OCI-LY1 (cell line): ENCODE results near the gene AKT3.

Source experiments
- H2AFZ ChIP-seq: fragments of 200-600 bp; sonication (generic), shearing (Covaris generic); 2 replicates; pipeline ENCODE4 v1.6.0; 2014; ENCODE audit warnings: antibody characterized with exemption, mild to moderate bottlenecking, low read length
- H3F3A ChIP-seq: fragments of 200-600 bp; sonication (generic), shearing (Covaris generic); 2 replicates; pipeline ENCODE4 v1.6.0; 2014; ENCODE audit warnings: mild to moderate bottlenecking, antibody characterized with exemption, low read length, moderate library complexity; ENCODE audit not compliant: insufficient read depth
- H3K27ac ChIP-seq: fragments of 200-600 bp; sonication (generic); 2 replicates; pipeline ENCODE4 v1.5.1; 2014; ENCODE audit warnings: low read length, mixed run types, mild to moderate bottlenecking, low read depth; ENCODE audit not compliant: poor library complexity, severe bottlenecking
- H3K27me3 ChIP-seq: fragments of 200-600 bp; sonication (generic); 2 replicates; pipeline ENCODE4 v1.6.0; 2014; ENCODE audit warnings: antibody characterized with exemption, mild to moderate bottlenecking, low read length, moderate library complexity; ENCODE audit not compliant: insufficient read depth
- H3K36me3 ChIP-seq: fragments of 200-600 bp; sonication (generic); 2 replicates; pipeline ENCODE4 v1.6.1; 2014; ENCODE audit warnings: mild to moderate bottlenecking, antibody characterized with exemption, low read length, moderate library complexity, mixed read lengths; ENCODE audit not compliant: insufficient read depth
- H3K4me1 ChIP-seq: fragments of 200-600 bp; sonication (generic); 2 replicates; pipeline ENCODE4 v1.5.1; 2014; ENCODE audit warnings: mild to moderate bottlenecking, low read length, moderate library complexity; ENCODE audit not compliant: insufficient read depth, severe bottlenecking
- H3K4me2 ChIP-seq: fragments of 200-600 bp; sonication (generic), shearing (Covaris generic); 2 replicates; pipeline ENCODE4 v1.6.1; 2014; ENCODE audit warnings: low read length
- H3K4me3 ChIP-seq: fragments of 200-600 bp; sonication (generic); 2 replicates; pipeline ENCODE4 v1.5.1; 2014; ENCODE audit warnings: low read length, low read depth, mild to moderate bottlenecking, mixed read lengths; ENCODE audit not compliant: poor library complexity, severe bottlenecking
- H3K79me2 ChIP-seq: fragments of 200-600 bp; shearing (Covaris generic); 2 replicates; pipeline ENCODE4 v1.6.1; 2016; ENCODE audit warnings: mixed run types, low read length, mixed read lengths; ENCODE audit not compliant: insufficient read depth
- H3K9ac ChIP-seq: fragments of 200-600 bp; sonication (generic), shearing (Covaris generic); 2 replicates; pipeline ENCODE4 v1.6.1; 2014; ENCODE audit warnings: mild to moderate bottlenecking, low read length, mixed read lengths
- H3K9me2 ChIP-seq: fragments of 200-600 bp; sonication (generic), shearing (Covaris generic); 2 replicates; pipeline ENCODE4 v1.6.1; 2014; ENCODE audit warnings: low read depth, mild to moderate bottlenecking, low read length, mixed read lengths
- H3K9me3 ChIP-seq: fragments of 200-600 bp; shearing (Covaris generic); 2 replicates; pipeline ENCODE4 v1.6.1; 2014; ENCODE audit warnings: low read length, mixed read lengths
- H4K20me1 ChIP-seq: fragments of 200-600 bp; sonication (generic), shearing (Covaris generic); 2 replicates; pipeline ENCODE4 v1.6.0; 2016; ENCODE audit warnings: mild to moderate bottlenecking, low read length; ENCODE audit not compliant: insufficient read depth
- CTCF ChIP-seq: fragments of 200-600 bp; sonication (generic), shearing (Covaris generic); IDR thresholded peaks from 2 replicates; pipeline ENCODE4 v1.5.1; 2017; ENCODE audit warnings: mild to moderate bottlenecking, antibody characterized with exemption, low read length, moderate library complexity, mixed read lengths
- EZH2 ChIP-seq: fragments of 200-600 bp; sonication (generic), shearing (Covaris generic); IDR thresholded peaks from 2 replicates; pipeline ENCODE4 v1.8.0; 2017; ENCODE audit warnings: borderline replicate concordance, mixed run types, mild to moderate bottlenecking, antibody characterized with exemption, low read length, moderate library complexity, mixed read lengths

Gene AKT3

GRCh38 chr1:243719476-243719875 is 130.6 kb downstream of the AKT3 start:
- H4K20me1 ChIP-seq, result no peaks in the 10 kb centered on the region
- H3K4me1 ChIP-seq, result no peaks in the 10 kb centered on the region
- H3K9me2 ChIP-seq, result no peaks in the 10 kb centered on the region
- H3K36me3 ChIP-seq, result no peaks in the 10 kb centered on the region
- no peak overlapping the region for H3K4me3 ChIP-seq
- no peaks in the 10 kb centered on the region for H3F3A ChIP-seq
- no peaks in the 10 kb centered on the region for H3K79me2 ChIP-seq
- no peak overlapping the region for H3K27ac ChIP-seq
- no peaks in the 10 kb centered on the region for H3K9me3 ChIP-seq
- TF ChIP-seq CTCF (no peak), EZH2 (no peak)
- no peaks in the 10 kb centered on the region for H3K27me3 ChIP-seq
- no peak overlapping the region for H2AFZ ChIP-seq
- no peak overlapping the region for H3K9ac ChIP-seq
- no peak overlapping the region for H3K4me2 ChIP-seq

DNA sequence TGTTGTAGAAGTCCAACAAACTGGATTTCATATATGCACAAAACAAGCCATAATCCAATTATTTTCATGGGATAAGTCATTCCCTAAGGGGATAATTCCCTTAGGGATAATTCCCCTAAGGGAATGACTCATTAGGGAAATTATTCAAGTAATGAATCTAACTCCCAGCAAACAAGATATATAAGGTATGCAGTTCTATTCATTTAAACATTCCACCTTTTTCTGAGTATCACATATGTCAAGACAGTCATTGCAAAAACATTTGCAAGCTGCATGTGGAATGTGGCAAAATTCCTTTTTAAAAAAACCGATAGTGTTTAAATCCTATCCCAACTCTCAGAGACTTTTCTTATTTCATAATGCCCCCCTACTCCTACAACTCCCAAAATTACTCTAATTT is 131.2 kb downstream of the AKT3 start:
- Histone ChIP-seq H3K9me3 (no peaks in the 10 kb centered on the region), H3K4me1 (no peaks in the 10 kb centered on the region), H4K20me1 (no peaks in the 10 kb centered on the region), H3K4me2 (no peak overlapping the region), H3K27me3 (no peaks in the 10 kb centered on the region), H3K9ac (no peak overlapping the region), H3F3A (no peaks in the 10 kb centered on the region), H2AFZ (no peak overlapping the region), H3K4me3 (no peak overlapping the region), H3K79me2 (no peaks in the 10 kb centered on the region), H3K9me2 (no peaks in the 10 kb centered on the region), H3K27ac (no peak overlapping the region), H3K36me3 (no peaks in the 10 kb centered on the region)
- TF ChIP-seq EZH2, result no peak
- no peak for TF ChIP-seq CTCF

DNA sequence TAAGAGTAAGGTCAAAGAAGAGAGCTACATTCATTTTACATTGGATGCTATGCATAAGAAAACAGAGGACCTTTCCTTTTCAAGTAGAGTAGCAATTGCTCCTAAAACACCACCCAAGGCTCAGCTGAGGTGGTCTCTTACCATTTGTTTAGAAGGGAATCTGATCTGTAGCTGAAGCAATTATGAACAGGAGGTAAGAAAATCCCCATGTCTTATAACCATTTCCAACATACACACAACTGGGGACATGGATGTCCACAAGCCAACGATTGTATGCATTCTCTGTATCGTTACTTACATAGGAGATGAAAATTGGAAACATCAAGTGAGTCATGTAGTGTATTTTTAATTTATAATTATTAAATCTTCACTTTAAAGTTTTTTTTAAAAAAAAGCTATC is 132.0 kb downstream of the AKT3 start:
- no peak for TF ChIP-seq CTCF
- TF ChIP-seq EZH2, result no peak

More for the DNA sequence above, 132.0 kb downstream of the AKT3 start:
- Histone ChIP-seq H3K4me2 (no peak overlapping the region), H3K79me2 (no peaks in the 10 kb centered on the region), H3K27me3 (no peaks in the 10 kb centered on the region), H2AFZ (no peak overlapping the region), H3K27ac (no peak overlapping the region), H4K20me1 (no peaks in the 10 kb centered on the region), H3K9me2 (no peaks in the 10 kb centered on the region), H3K4me3 (no peak overlapping the region), H3K4me1 (no peaks in the 10 kb centered on the region), H3K36me3 (no peaks in the 10 kb centered on the region), H3F3A (no peaks in the 10 kb centered on the region), H3K9ac (no peak overlapping the region), H3K9me3 (no peaks in the 10 kb centered on the region)
